K562 (cell line): Measurements from ENCODE around the gene TMEM72. TPM values are rescaled to one million over a fixed set of nuclear protein-coding genes. Genes with fewer than 3 reads are reported as not detected.

Experiments used
- ATF1 ChIP-seq, 2 experiments: fragments of 450-650 bp in 1 of 2; IDR thresholded peaks; 2 replicates each; pipeline ENCODE4 v1.6.1; 2016; ENCODE audit warnings: missing compliant biosample characterization in 1 of 2, missing genetic modification characterization in 1 of 2
- ATF3 ChIP-seq, 2 experiments: fragments of 450-650 bp in 1 of 2; sonication (generic) in 1 of 2; formaldehyde crosslinking in 1 of 2; IDR thresholded peaks in 1 of 2; conservative IDR thresholded peaks in 1 of 2; 2 replicates each; pipeline versions ENCODE4 v1.6.1 to v1.8.1; 2016 to 2023; ENCODE audit warnings: mild to moderate bottlenecking in 2 of 2, moderate library complexity in 2 of 2, inconsistent platforms in 1 of 2, missing genetic modification reagents in 1 of 2
- BHLHE40 ChIP-seq: IDR thresholded peaks from 2 replicates; pipeline ENCODE4 v1.6.1; 2011; ENCODE audit warnings: low read length, improper control_type of control experiment
- CBFA2T3 ChIP-seq: fragments of 450-650 bp; IDR thresholded peaks from 2 replicates; pipeline ENCODE4 v1.6.1; 2017
- FOXA3 ChIP-seq, 2 experiments: fragments of 450-650 bp in 1 of 2; sonication (generic) in 1 of 2; formaldehyde crosslinking; IDR thresholded peaks in 1 of 2; conservative IDR thresholded peaks in 1 of 2; 2 replicates each; pipeline versions ENCODE4 v1.4.0 to v1.8.0; 2020 to 2022; ENCODE audit warnings: mild to moderate bottlenecking in 2 of 2, missing genetic modification reagents in 1 of 2
- GABPA ChIP-seq: fragments of 200-800 bp; sonication (Bioruptor generic); conservative IDR thresholded peaks from 2 replicates; pipeline ENCODE4 v1.6.1; 2016; ENCODE audit warnings: low read depth, missing genetic modification characterization, missing compliant biosample characterization
- HNRNPK ChIP-seq: fragments of 200-400 bp; formaldehyde crosslinking; IDR thresholded peaks from one replicate; pipeline ENCODE4 v1.6.1; 2018; ENCODE audit warnings: mild to moderate bottlenecking, low read depth, low read length; ENCODE audit not compliant: poor library complexity, severe bottlenecking
- NCOA1 ChIP-seq: fragments of 450-650 bp; IDR thresholded peaks from 2 replicates; pipeline ENCODE4 v1.6.1; 2016; ENCODE audit warnings: low read depth
- PHB ChIP-seq: fragments of 250-450 bp; sonication (Bioruptor Pico); IDR thresholded peaks from 2 replicates; pipeline ENCODE4 v1.5.0; 2021
- PRDM10 ChIP-seq: fragments of 450-650 bp; IDR thresholded peaks from 2 replicates; pipeline ENCODE4 v1.6.1; 2018; ENCODE audit not compliant: partially characterized antibody
- SIX5 ChIP-seq, 2 experiments: IDR thresholded peaks; 2 replicates each; pipeline ENCODE4 v1.6.1; 2011; ENCODE audit warnings: low read length in 2 of 2, borderline replicate concordance in 1 of 2, low read depth in 1 of 2, mild to moderate bottlenecking in 1 of 2, moderate library complexity in 1 of 2; ENCODE audit not compliant: insufficient read depth in 1 of 2
- TBP ChIP-seq: optimal IDR thresholded peaks from 2 replicates; pipeline ENCODE3; 2011; ENCODE audit warnings: low read depth, low read length, improper control_type of control experiment
- TGIF2 ChIP-seq: sonication (generic); formaldehyde crosslinking; IDR thresholded peaks from 2 replicates; pipeline ENCODE4 v1.8.1; 2022; ENCODE audit warnings: mild to moderate bottlenecking, missing genetic modification reagents, moderate library complexity
- THRA ChIP-seq: fragments of 450-650 bp; IDR thresholded peaks from 2 replicates; pipeline ENCODE4 v1.6.1; 2017; ENCODE audit warnings: mild to moderate bottlenecking, moderate library complexity
- XRCC4 ChIP-seq: IDR thresholded peaks from one replicate; pipeline ENCODE4 v1.6.1; 2011; ENCODE audit not compliant: insufficient read depth, insufficient read length; ENCODE audit errors: extremely low read depth
- ZMIZ1 ChIP-seq, 2 experiments: fragments of 150-350 bp in 1 of 2; IDR thresholded peaks; 2 replicates each; pipeline ENCODE4 v1.6.1; 2012 to 2016; ENCODE audit warnings: low read depth in 2 of 2, low read length in 2 of 2, mild to moderate bottlenecking in 1 of 2, moderate library complexity in 1 of 2
- ZNF668 ChIP-seq: fragments of 250-450 bp; sonication (Bioruptor Pico); IDR thresholded peaks from 2 replicates; pipeline ENCODE4 v1.8.0; 2022; ENCODE audit warnings: mild to moderate bottlenecking, inconsistent platforms
- polyA plus RNA-seq, 8 experiments: library from polyadenylated mRNA; depleted of rRNA in 4 of 8; stranded (reverse) in 5 of 8; unstranded in 3 of 8; fragments of >200 nt; fragmentation: Nextera tagmentation in 2 of 8; fragmentation: Illumina TruSeq in 1 of 8; extraction: Ambion mirVana in 2 of 8; extraction: Trizol in 1 of 8; gene quantifications; 2 replicates each; pipeline versions ENCODE4 v1.2.1 to v1.2.3, GENCODE V29; 2011 to 2014; ENCODE audit warnings: inconsistent platforms in 1 of 8, missing spikeins in 1 of 8
- total RNA-seq, 7 experiments: library from RNA; depleted of rRNA in 6 of 7; stranded (reverse); fragments of >200 nt in 6 of 7; fragmentation: Illumina TruSeq in 2 of 7; extraction: Trizol in 2 of 7; gene quantifications; 2 replicates each; pipeline versions ENCODE4 v1.2.1 to v1.2.3, GENCODE V29; 2011 to 2021; ENCODE audit warnings: low replicate concordance in 1 of 7

TMEM72 gene
- total and polyA plus RNA-seq, 9 of the 15 experiments (the other 6 are each of a cell fraction or from before 2014, with no cell fraction given) = not detected

GRCh38 chr10:44913350-44914081 lies 2.4 kb downstream of the TMEM72 start (continued):
- TF ChIP-seq FOXA3 (CRISPR knock-in tag; conservative IDR thresholded peaks at IDR 0.05 in 1 of 2, IDR thresholded peaks at IDR 0.05 in 1 of 2) (0 out of 4 replicates have a peak, but pooled peaks of 1 of the 2 experiments have one; percentile 5), ATF1 (CRISPR knock-in tag; IDR thresholded peaks at IDR 0.05) (no peak), ATF1 (tag; IDR thresholded peaks at IDR 0.05) (peak; percentile 68), NCOA1 (peak; percentile 62; the same call in 1 of the 2 replicates), SIX5 (IDR thresholded peaks at IDR 0.05; ENCODE audit: borderline replicate concordance in 1 of 2, insufficient read depth in 1 of 2, low read depth in 1 of 2, low read length in 2 of 2) (no peak), TGIF2 (no peak), TBP (no peak), BHLHE40 (peak; percentile 94), PHB (CRISPR knock-in tag) (no peak), CBFA2T3 (peak; percentile 97), THRA (no peak), GABPA (tag) (peak; percentile 85), ZNF668 (no peak), HNRNPK (no peak), XRCC4 (no peak), ATF3 (IDR thresholded peaks at IDR 0.05) (peak; percentile 21; the same call in 1 of the 2 replicates), ATF3 (CRISPR knock-in tag; conservative IDR thresholded peaks at IDR 0.05) (no peak), ZMIZ1 (IDR thresholded peaks at IDR 0.05; ENCODE audit: low read depth in 2 of 2, low read length in 2 of 2) (peak in 1 of 2 experiments; percentile 84; a peak in 2 of 4 replicates), PRDM10 (no peak)
